Measurements from ENCODE around the gene CACNA1G. TPM values are rescaled to one million over a fixed set of nuclear protein-coding genes. Genes with fewer than 3 reads are reported as not detected.

CACNA1G gene
- total RNA-seq, 6 donors from 2014 or later, result under 0.01 to 0.37 (median 0.11) TPM; not detected in 2

- no peaks in the 10 kb centered on the region for H3K9me3 ChIP-seq
- DNase-seq (no peak), ATAC-seq (ENCODE audit: low FRiP score in 2 of 2) (no peak)
- H3K27ac ChIP-seq, result no peak overlapping the region
- no peaks in the 10 kb centered on the region for H3K27me3 ChIP-seq
- no peak overlapping the region for H3K4me3 ChIP-seq
- peaks cover 10 to 17% (median 15%) of the 10 kb centered on the region in 4 donors for H3K4me1 ChIP-seq
- no peaks in the 10 kb centered on the region for H3K36me3 ChIP-seq
- TF ChIP-seq POLR2AphosphoS5 (IDR thresholded peaks at IDR 0.05) (no peak), EP300 (IDR thresholded peaks at IDR 0.05) (no peak), POLR2A (IDR thresholded peaks at IDR 0.05) (no peak)
- TF ChIP-seq, protein P1, sequence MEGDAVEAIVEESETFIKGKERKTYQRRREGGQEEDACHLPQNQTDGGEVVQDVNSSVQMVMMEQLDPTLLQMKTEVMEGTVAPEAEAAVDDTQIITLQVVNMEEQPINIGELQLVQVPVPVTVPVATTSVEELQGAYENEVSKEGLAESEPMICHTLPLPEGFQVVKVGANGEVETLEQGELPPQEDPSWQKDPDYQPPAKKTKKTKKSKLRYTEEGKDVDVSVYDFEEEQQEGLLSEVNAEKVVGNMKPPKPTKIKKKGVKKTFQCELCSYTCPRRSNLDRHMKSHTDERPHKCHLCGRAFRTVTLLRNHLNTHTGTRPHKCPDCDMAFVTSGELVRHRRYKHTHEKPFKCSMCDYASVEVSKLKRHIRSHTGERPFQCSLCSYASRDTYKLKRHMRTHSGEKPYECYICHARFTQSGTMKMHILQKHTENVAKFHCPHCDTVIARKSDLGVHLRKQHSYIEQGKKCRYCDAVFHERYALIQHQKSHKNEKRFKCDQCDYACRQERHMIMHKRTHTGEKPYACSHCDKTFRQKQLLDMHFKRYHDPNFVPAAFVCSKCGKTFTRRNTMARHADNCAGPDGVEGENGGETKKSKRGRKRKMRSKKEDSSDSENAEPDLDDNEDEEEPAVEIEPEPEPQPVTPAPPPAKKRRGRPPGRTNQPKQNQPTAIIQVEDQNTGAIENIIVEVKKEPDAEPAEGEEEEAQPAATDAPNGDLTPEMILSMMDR (IDR thresholded peaks at IDR 0.05), result no peak
- WGBS, 2 donors, result 68 to 72% methylated on average over 10 of the region's 10 CpGs
Measured at GRCh38 chr17:50605429-50605828, 44.9 kb downstream of the CACNA1G start.

DNA sequence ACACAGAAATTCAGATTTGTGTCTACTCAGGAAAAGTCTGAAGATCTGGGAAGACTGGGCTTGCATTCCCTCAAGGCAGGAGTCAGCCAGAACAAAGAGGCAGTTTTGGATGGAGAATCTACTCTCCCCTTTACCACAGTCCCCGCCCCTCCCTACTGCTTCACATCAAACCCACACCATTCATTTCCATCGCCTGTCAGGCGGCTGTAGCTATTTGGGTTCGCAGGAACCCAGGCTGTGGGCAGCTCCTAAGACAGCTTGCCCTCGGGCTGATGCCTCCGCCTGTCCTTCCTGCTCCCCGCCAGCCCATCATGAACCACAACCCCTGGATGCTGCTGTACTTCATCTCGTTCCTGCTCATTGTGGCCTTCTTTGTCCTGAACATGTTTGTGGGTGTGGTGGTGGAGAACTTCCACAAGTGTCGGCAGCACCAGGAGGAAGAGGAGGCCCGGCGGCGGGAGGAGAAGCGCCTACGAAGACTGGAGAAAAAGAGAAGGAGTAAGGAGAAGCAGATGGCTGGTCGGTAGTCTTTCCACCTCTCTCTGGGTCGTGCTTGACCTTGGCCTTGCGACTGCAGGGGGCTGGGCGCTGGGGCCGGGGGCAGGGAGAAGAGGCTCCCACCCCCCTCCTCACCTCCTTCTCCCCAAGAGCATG lies 47.1 kb downstream of the CACNA1G start:
- Histone ChIP-seq H3K36me3 (no peaks in the 10 kb centered on the region), H3K4me3 (no peak overlapping the region), H3K4me1 (peaks cover 10 to 17% (median 15%) of the 10 kb centered on the region in 4 donors), H3K27me3 (no peaks in the 10 kb centered on the region), H3K9me3 (no peaks in the 10 kb centered on the region), H3K27ac (no peak overlapping the region)
- TF ChIP-seq, protein P1 (IDR thresholded peaks at IDR 0.05), result no peak
- ATAC-seq (ENCODE audit: low FRiP score in 2 of 2) (no peak), DNase-seq (no peak)
- 79 to 85% methylated on average over 18 to 19 of the region's 19 CpGs for WGBS, 2 donors

DNA sequence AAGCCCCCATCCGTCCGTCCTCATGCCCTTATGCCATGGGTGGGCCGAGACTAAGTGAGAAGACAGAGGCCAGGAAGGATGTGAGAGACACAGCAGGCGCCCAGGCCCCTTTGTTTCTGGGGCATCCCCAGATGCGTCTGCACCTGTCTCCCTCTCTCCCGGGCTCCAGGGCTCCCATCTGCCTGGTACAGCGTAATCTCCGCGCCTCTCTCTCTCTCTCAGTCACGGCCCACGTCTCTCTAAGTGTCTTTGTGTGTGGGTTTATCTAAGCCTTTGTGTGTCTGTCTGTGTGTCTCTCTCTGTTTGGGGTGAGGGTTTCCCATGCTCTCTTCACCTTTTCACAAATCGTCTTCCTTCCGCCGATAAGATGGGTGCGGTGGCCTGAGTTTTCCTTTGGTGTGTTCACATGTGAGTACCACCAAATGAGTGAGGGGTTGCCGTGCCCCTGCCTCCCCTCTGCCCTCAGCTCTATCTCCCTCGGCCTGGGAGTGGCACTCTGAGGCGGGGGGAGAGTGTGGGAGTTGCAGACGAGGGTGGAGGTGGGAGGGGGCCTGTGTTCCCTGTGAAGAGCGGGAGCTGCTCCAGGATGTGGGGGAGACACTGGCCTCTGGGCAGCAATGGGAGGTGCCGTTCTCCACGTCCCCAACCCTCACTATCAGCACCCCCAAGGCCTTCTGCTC lies 48.3 kb downstream of the CACNA1G start:
- Histone ChIP-seq H3K27ac (no peak overlapping the region), H3K9me3 (no peaks in the 10 kb centered on the region), H3K36me3 (no peaks in the 10 kb centered on the region), H3K4me3 (no peak overlapping the region), H3K4me1 (peaks cover 13 to 23% (median 18%) of the 10 kb centered on the region in 4 donors), H3K27me3 (no peaks in the 10 kb centered on the region)
- TF ChIP-seq POLR2A (IDR thresholded peaks at IDR 0.05) (no peak), EP300 (IDR thresholded peaks at IDR 0.05) (no peak), POLR2AphosphoS5 (IDR thresholded peaks at IDR 0.05) (no peak)
- TF ChIP-seq, protein P1 (IDR thresholded peaks at IDR 0.05), result no peak
- DNase-seq (no peak), ATAC-seq (ENCODE audit: low FRiP score in 2 of 2) (no peak)
- 77 to 82% methylated on average over 20 to 21 of the region's 22 CpGs for WGBS, 2 donors

GRCh38 chr17:50609380-50610074 lies 49.0 kb downstream of the CACNA1G start:
- H3K9me3 ChIP-seq, result no peaks in the 10 kb centered on the region
- WGBS, 2 donors, result 94 to 100% methylated on average over 2 to 24 of the region's 24 CpGs
- no peak for TF ChIP-seq EP300 (IDR thresholded peaks at IDR 0.05)
- TF ChIP-seq, protein P1 (IDR thresholded peaks at IDR 0.05), result no peak
- TF ChIP-seq POLR2AphosphoS5 (IDR thresholded peaks at IDR 0.05), result no peak
- no peak for TF ChIP-seq POLR2A (IDR thresholded peaks at IDR 0.05)

More at GRCh38 chr17:50609380-50610074, 49.0 kb downstream of the CACNA1G start:
- H3K4me1 ChIP-seq, result peaks cover 6 to 18% (median 15%) of the 10 kb centered on the region in 4 donors
- no peak overlapping the region for H3K27ac ChIP-seq
- H3K4me3 ChIP-seq, result no peak overlapping the region
- no peaks in the 10 kb centered on the region for H3K36me3 ChIP-seq
- no peak for DNase-seq
- no peaks in the 10 kb centered on the region for H3K27me3 ChIP-seq
- ATAC-seq (ENCODE audit: low FRiP score in 2 of 2), result no peak
